HG03025 (cell line): ENCODE results near the gene MSMB.

Experiments used
- ATAC-seq: cut with Tn5 transposase; IDR thresholded peaks from one replicate; pipeline ENCODE4 v1.9.1; 2021; ENCODE audit warnings: mild to moderate bottlenecking, moderate library complexity; ENCODE audit not compliant: unreplicated experiment, low FRiP score

Gene MSMB

GRCh38 chr10:46035923-46036849, 9.9 kb downstream of the MSMB start:
- no peak for ATAC-seq

- no peak for ATAC-seq
Observed at GRCh38 chr10:46033602-46034011, 12.5 kb downstream of the MSMB start.

GRCh38 chr10:46031648-46032532, 14.2 kb downstream of the MSMB start:
- ATAC-seq: no peak

- peak; percentile 95 for ATAC-seq
Observed at GRCh38 chr10:46030091-46030937, 15.8 kb downstream of the MSMB start, which contains the start of gene NCOA4. TSS of gene NCOA4 (minus strand) at chr10:46030623. CDS start at chr10:46016680, 13,943 bp downstream.

- ATAC-seq: no peak
Observed at GRCh38 chr10:46029461-46030030, 16.5 kb downstream of the MSMB start.

GRCh38 chr10:46028584-46029460, 17.2 kb downstream of the MSMB start:
- ATAC-seq: no peak

GRCh38 chr10:46026106-46026505, 20.0 kb downstream of the MSMB start:
- ATAC-seq: no peak

- ATAC-seq: no peak
Observed at GRCh38 chr10:46025406-46025805, 20.7 kb downstream of the MSMB start.

GRCh38 chr10:46024948-46025347, 21.1 kb downstream of the MSMB start:
- ATAC-seq: no peak

- ATAC-seq: peak; percentile 95
Observed at GRCh38 chr10:46022978-46023702, 22.9 kb downstream of the MSMB start.

- no peak for ATAC-seq
Observed at GRCh38 chr10:46020344-46020657, 25.8 kb downstream of the MSMB start.

- no peak for ATAC-seq
Observed at GRCh38 chr10:46019569-46020343, 26.3 kb downstream of the MSMB start.

- no peak for ATAC-seq
Observed at GRCh38 chr10:46019177-46019528, 26.9 kb downstream of the MSMB start.

- ATAC-seq: no peak
Observed at GRCh38 chr10:46018453-46019176, 27.5 kb downstream of the MSMB start.

GRCh38 chr10:46017733-46018132, 28.3 kb downstream of the MSMB start:
- no peak for ATAC-seq

GRCh38 chr10:46016811-46017210, 29.3 kb downstream of the MSMB start:
- no peak for ATAC-seq

- ATAC-seq: no peak
Observed at GRCh38 chr10:46016190-46016589, 29.9 kb downstream of the MSMB start.
